GM18505 (cell line): ENCODE results near the gene NTF4.
"Not testable (repeated sequence)": the region's sequence is repeated elsewhere in the genome, so short reads cannot be mapped to it uniquely, and the experiment has no call there.

ENCODE experiments used
- ATAC-seq: cut with Tn5 transposase; IDR thresholded peaks from one replicate; pipeline ENCODE4 v1.9.1; 2021; ENCODE audit not compliant: unreplicated experiment
- POLR2A ChIP-seq: IDR thresholded peaks from 4 replicates; pipeline ENCODE4 v1.6.1; 2011; ENCODE audit warnings: borderline replicate concordance; ENCODE audit not compliant: insufficient read depth, insufficient read length; ENCODE audit errors: extremely low read depth

Gene NTF4

GRCh38 chr19:49058562-49058961 is 6.1 kb downstream of the NTF4 start:
- ATAC-seq, result no peak
- no peak for TF ChIP-seq POLR2A

- ATAC-seq, result no peak
- TF ChIP-seq POLR2A, result no peak
These were observed 6.9 kb downstream of the NTF4 start, which contains the start of gene CGB7 for GRCh38 chr19:49057636-49058234. Gene CGB7 (minus strand): TSS chr19:49057749. CDS start chr19:49055375, 2,374 bp downstream.

GRCh38 chr19:49056902-49057596 is 7.6 kb downstream of the NTF4 start:
- ATAC-seq, result not testable (repeated sequence)

GRCh38 chr19:49056101-49056901 is 8.3 kb downstream of the NTF4 start:
- TF ChIP-seq POLR2A, result no peak
- no peak for ATAC-seq

- not testable (repeated sequence) for ATAC-seq
These were observed 14.1 kb downstream of the NTF4 start for GRCh38 chr19:49050376-49051033.

GRCh38 chr19:49049834-49050233 is 14.8 kb downstream of the NTF4 start:
- ATAC-seq, result not testable (repeated sequence)

- ATAC-seq, result not testable (repeated sequence)
These were observed 15.6 kb downstream of the NTF4 start, which contains the start of gene CGB8 for GRCh38 chr19:49049011-49049410. Gene CGB8 (minus strand): TSS chr19:49049111. CDS start chr19:49048739, 372 bp downstream.

- ATAC-seq, result not testable (repeated sequence)
These were observed 21.1 kb downstream of the NTF4 start, which contains the start of gene CGB5 for GRCh38 chr19:49043548-49043947. Gene CGB5 (plus strand): TSS chr19:49043848. CDS start chr19:49044210, 362 bp downstream.

- ATAC-seq, result not testable (repeated sequence)
These were observed 22.0 kb downstream of the NTF4 start for GRCh38 chr19:49042666-49043065.

- no peak for TF ChIP-seq POLR2A
- ATAC-seq, result no peak
These were observed 22.4 kb downstream of the NTF4 start for GRCh38 chr19:49042177-49042576.

- not testable (repeated sequence) for ATAC-seq
These were observed 24.9 kb downstream of the NTF4 start for GRCh38 chr19:49039736-49040135.

GRCh38 chr19:49038557-49039276 is 25.9 kb downstream of the NTF4 start:
- ATAC-seq, result not testable (repeated sequence)

- not testable (repeated sequence) for ATAC-seq
These were observed 26.5 kb downstream of the NTF4 start for GRCh38 chr19:49038111-49038510.

GRCh38 chr19:49036815-49037214 is 27.8 kb downstream of the NTF4 start, which contains the start of gene CGB1:
Gene CGB1 (minus strand): TSS chr19:49036895. CDS start chr19:49036711, 184 bp downstream.
- not testable (repeated sequence) for ATAC-seq

- ATAC-seq, result not testable (repeated sequence)
These were observed 32.8 kb downstream of the NTF4 start, which contains the start of gene CGB2 for GRCh38 chr19:49031642-49032301. Gene CGB2 (plus strand): TSS chr19:49031890. CDS start chr19:49032096, 206 bp downstream.

- not testable (repeated sequence) for ATAC-seq
These were observed 34.3 kb downstream of the NTF4 start for GRCh38 chr19:49030323-49030722.

GRCh38 chr19:49029749-49030148 is 34.9 kb downstream of the NTF4 start:
- not testable (repeated sequence) for ATAC-seq

GRCh38 chr19:49028686-49029085 is 35.9 kb downstream of the NTF4 start:
- not testable (repeated sequence) for ATAC-seq
